SK-N-SH (cell line): ENCODE measurements around the gene BAHCC1. TPM values are rescaled to one million over a fixed set of nuclear protein-coding genes. Genes with fewer than 3 reads are reported as not detected.
"Not testable (repeated sequence)": the region's sequence is repeated elsewhere in the genome, so short reads cannot be mapped to it uniquely, and the experiment has no call there.

ENCODE experiments used
- CTCF ChIA-PET: fragments of 300-600, 350-600 bp; formaldehyde crosslinking; extraction: SDS; loops from one replicate; lab custom pipeline; 2021; lab: Yijun Ruan, JAX
- POLR2A ChIA-PET: fragments of 350-600 bp; sonication (Branson Sonifier 250); formaldehyde crosslinking; extraction: SDS; loops from one replicate; lab custom pipeline; 2020; ENCODE audit warnings: antibody characterized with exemption, inconsistent platforms; lab: Yijun Ruan, JAX
- DNase-seq: peaks from one replicate; pipeline ENCODE4 v3.0.0; 2012
- H2AFZ ChIP-seq: fragments of 200-600 bp; sonication (generic); 2 replicates; pipeline ENCODE4 v1.8.1; 2016; ENCODE audit warnings: antibody characterized with exemption, mild to moderate bottlenecking, low read depth
- H3F3A ChIP-seq: fragments of 200-600 bp; sonication (generic); replicated peaks from 2 replicates; pipeline ENCODE3; 2016; ENCODE audit warnings: antibody characterized with exemption, mild to moderate bottlenecking; ENCODE audit not compliant: insufficient read depth
- H3K27ac ChIP-seq, 2 experiments: fragments of 200-500 bp in 1 of 2; fragments of 200-600 bp in 1 of 2; sonication (Bioruptor generic) in 1 of 2; sonication (generic), shearing (Covaris generic) in 1 of 2; 2 replicates each; pipeline versions ENCODE4 v1.5.1 to v1.6.1; 2014 to 2016; ENCODE audit warnings: low read depth in 2 of 2, inconsistent platforms in 1 of 2, low read length in 1 of 2, mild to moderate bottlenecking in 1 of 2, mixed read lengths in 1 of 2
- H3K27me3 ChIP-seq: fragments of 200-600 bp; sonication (generic), shearing (Covaris generic); 2 replicates; pipeline ENCODE4 v1.6.1; 2016; ENCODE audit warnings: mixed run types; ENCODE audit not compliant: insufficient read depth
- H3K36me3 ChIP-seq, 2 experiments: fragments of 200-500 bp in 1 of 2; fragments of 200-600 bp in 1 of 2; sonication (Bioruptor generic) in 1 of 2; sonication (generic) in 1 of 2; replicated peaks in 1 of 2; 2 replicates each; pipeline versions ENCODE3 to v1.5.1; 2014 to 2016; ENCODE audit warnings: low read length in 1 of 2, mild to moderate bottlenecking in 1 of 2; ENCODE audit not compliant: insufficient read depth in 2 of 2, control insufficient read depth in 1 of 2
- H3K4me1 ChIP-seq, 2 experiments: fragments of 200-500 bp in 1 of 2; fragments of 200-600 bp in 1 of 2; sonication (Bioruptor generic) in 1 of 2; sonication (generic), shearing (Covaris generic) in 1 of 2; 2 replicates each; pipeline versions ENCODE4 v1.5.1 to v1.6.1; 2014 to 2016; ENCODE audit warnings: low read depth in 1 of 2, low read length in 1 of 2, mixed run types in 1 of 2; ENCODE audit not compliant: insufficient read depth in 2 of 2, control insufficient read depth in 1 of 2
- H3K4me2 ChIP-seq: fragments of 200-600 bp; sonication (generic), shearing (Covaris generic); 2 replicates; pipeline ENCODE4 v1.6.1; 2017; ENCODE audit warnings: mixed run types
- H3K4me3 ChIP-seq, 2 experiments: fragments of 200-500 bp in 1 of 2; fragments of 200-600 bp in 1 of 2; sonication (Bioruptor generic) in 1 of 2; sonication (generic), shearing (Covaris generic) in 1 of 2; 2 replicates each; pipeline versions ENCODE4 v1.5.1 to v1.8.1; 2014 to 2016; ENCODE audit warnings: low read depth in 2 of 2, inconsistent platforms in 1 of 2, low read length in 1 of 2, mild to moderate bottlenecking in 1 of 2, mixed read lengths in 1 of 2, moderate library complexity in 1 of 2
- H3K79me2 ChIP-seq: fragments of 200-600 bp; sonication (generic); 2 replicates; pipeline ENCODE4 v1.8.1; 2017; ENCODE audit warnings: mild to moderate bottlenecking; ENCODE audit not compliant: insufficient read depth
- H3K9ac ChIP-seq: fragments of 200-600 bp; sonication (generic); 2 replicates; pipeline ENCODE4 v1.6.1; 2017; ENCODE audit warnings: mixed run types
- H3K9me2 ChIP-seq: fragments of 200-600 bp; sonication (generic); 2 replicates; pipeline ENCODE4 v1.6.1; 2017; ENCODE audit warnings: mixed run types
- H3K9me3 ChIP-seq: fragments of 200-600 bp; sonication (generic); 2 replicates; pipeline ENCODE4 v1.6.1; 2017; ENCODE audit warnings: mixed run types, mild to moderate bottlenecking, moderate library complexity
- H4K20me1 ChIP-seq: fragments of 200-600 bp; sonication (generic); 2 replicates; pipeline ENCODE4 v1.6.1; 2017; ENCODE audit warnings: mild to moderate bottlenecking, mixed run types; ENCODE audit not compliant: insufficient read depth
- GATA2 ChIP-seq: sonication (generic); formaldehyde crosslinking; IDR thresholded peaks from 2 replicates; pipeline ENCODE4 v1.5.0; 2020; ENCODE audit warnings: mild to moderate bottlenecking, missing genetic modification reagents
- MEF2A ChIP-seq: IDR thresholded peaks from 2 replicates; pipeline ENCODE4 v1.4.0; 2012; ENCODE audit warnings: low read depth, borderline replicate concordance
- MXI1 ChIP-seq: IDR thresholded peaks from 2 replicates; pipeline ENCODE4 v1.6.1; 2012; ENCODE audit warnings: mild to moderate bottlenecking, low read depth, low read length, improper control_type of control experiment
- TEAD4 ChIP-seq: IDR thresholded peaks from 2 replicates; pipeline ENCODE4 v1.4.0; 2012; ENCODE audit warnings: mild to moderate bottlenecking, borderline replicate concordance; ENCODE audit not compliant: insufficient read depth
- WGBS: methylation state at CpG from one replicate; pipeline ENCODE4 v1.1.6; 2017; ENCODE audit warnings: low lambda C conversion rate; 5-methylcytosine and 5-hydroxymethylcytosine counted together
- polyA plus RNA-seq, 3 experiments: library from polyadenylated mRNA; depleted of rRNA; stranded (reverse); fragments of >200 nt; gene quantifications; 2 replicates each; pipeline ENCODE4 v1.2.3, GENCODE V29; 2012
- TF ChIP-seq, protein P1 (sequence below): IDR thresholded peaks from 2 replicates; pipeline ENCODE4 v1.6.1; 2012; ENCODE audit warnings: mild to moderate bottlenecking, low read depth, low read length, moderate library complexity

The BAHCC1 gene
- polyA plus RNA-seq, 1 of the 3 experiments (the other 2 are of a cell fraction), result 6.4 TPM

DNA sequence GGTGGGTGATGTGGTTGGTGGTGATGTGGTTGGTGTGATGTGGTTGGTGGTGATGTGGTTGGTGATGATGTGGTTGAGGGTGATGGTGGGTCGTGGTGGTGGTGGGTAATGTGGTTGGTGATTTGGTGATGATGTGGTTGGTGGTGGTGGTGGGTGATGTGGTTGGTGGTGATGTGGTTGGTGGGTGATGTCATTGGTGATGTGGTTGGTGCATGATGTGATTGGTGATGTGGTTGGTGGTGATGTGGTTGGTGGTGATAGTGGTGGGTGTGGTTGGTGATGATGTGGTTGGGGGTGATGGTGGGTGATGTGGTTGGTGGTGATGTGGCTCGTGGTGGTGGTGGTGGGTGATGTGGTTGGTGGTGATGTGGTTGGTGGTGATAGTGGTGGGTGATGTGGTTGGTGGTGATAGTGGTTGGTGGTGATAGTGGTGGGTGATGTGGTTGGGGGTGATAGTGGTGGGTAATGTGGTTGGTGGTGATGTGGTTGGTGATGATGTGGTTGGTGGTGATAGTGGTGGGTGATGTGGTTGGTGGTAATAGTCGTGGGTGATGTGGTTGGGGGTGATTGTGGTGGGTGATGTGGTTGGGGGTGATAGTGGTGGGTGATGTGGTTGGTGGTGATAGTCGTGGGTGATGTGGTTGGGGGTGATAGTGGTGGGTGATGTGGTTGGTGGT, 30.6 kb downstream of the BAHCC1 start:
- H3K27me3 ChIP-seq, POLR2A ChIA-PET, H3K4me3 ChIP-seq, H3K4me2 ChIP-seq, H3K79me2 ChIP-seq, H3K9ac ChIP-seq, H3K9me2 ChIP-seq, H3K9me3 ChIP-seq, H2AFZ ChIP-seq, H3K36me3 ChIP-seq, H3K27ac ChIP-seq, DNase-seq: not testable (repeated sequence)
- peaks cover 20% of the 10 kb centered on the region for H3F3A ChIP-seq
- peaks cover 19% of the 10 kb centered on the region for H4K20me1 ChIP-seq
- WGBS, result 77% methylated on average over 4 of the region's 4 CpGs
- H3K4me1 ChIP-seq, result peaks cover 51 to 67% of the 10 kb centered on the region in 2 experiments; a peak in 3 of 4 replicates
- CTCF ChIA-PET, result interaction anchor here (1.5 to 7.2 kb wide), 3 partner anchors 11 to 31 kb away, joined by 5 to 104 read pairs (median 8); partner anchors contain the start of gene BAHCC1

DNA sequence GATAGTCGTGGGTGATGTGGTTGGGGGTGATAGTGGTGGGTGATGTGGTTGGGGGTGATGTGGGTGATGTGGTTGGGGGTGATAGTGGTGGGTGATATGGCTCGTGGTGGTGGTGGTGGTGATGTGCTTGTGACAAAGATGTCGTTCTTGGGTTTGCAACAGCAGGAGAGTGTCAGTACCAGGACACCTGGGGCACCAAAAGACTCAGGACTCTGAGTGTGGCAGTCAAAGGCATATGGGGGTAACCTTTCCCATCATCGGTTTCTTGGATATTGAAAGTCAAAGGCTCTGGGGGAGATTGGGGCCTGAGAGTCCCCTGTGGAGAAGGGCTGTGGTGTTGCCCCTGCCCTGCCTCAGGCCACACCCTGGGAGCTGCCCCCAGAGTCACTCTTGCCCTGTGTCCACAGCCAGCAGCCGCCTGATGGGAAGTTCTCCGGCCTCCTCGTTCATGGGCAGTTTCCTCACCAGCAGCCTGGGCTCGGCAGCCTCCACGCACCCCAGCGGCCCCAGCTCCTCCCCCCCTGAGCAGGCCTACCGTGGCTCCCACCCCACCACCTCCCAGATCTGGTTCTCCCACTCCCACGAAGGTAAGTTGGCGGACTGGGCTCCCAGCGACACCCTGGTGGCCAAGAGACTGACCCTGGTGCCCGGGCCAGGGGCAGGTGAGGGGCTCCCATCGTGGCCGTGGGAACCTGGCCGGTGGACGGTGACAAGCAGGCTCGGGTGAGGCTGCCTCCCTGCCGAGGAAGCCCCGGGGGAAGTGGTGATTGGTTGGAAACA, 31.3 kb downstream of the BAHCC1 start:
- 68% methylated on average over 19 of the region's 22 CpGs for WGBS
- no peak for TF ChIP-seq GATA2
- TF ChIP-seq MXI1, result no peak; the same call in 1 of the 2 replicates
- no peak for TF ChIP-seq MEF2A
- TF ChIP-seq, protein P1, sequence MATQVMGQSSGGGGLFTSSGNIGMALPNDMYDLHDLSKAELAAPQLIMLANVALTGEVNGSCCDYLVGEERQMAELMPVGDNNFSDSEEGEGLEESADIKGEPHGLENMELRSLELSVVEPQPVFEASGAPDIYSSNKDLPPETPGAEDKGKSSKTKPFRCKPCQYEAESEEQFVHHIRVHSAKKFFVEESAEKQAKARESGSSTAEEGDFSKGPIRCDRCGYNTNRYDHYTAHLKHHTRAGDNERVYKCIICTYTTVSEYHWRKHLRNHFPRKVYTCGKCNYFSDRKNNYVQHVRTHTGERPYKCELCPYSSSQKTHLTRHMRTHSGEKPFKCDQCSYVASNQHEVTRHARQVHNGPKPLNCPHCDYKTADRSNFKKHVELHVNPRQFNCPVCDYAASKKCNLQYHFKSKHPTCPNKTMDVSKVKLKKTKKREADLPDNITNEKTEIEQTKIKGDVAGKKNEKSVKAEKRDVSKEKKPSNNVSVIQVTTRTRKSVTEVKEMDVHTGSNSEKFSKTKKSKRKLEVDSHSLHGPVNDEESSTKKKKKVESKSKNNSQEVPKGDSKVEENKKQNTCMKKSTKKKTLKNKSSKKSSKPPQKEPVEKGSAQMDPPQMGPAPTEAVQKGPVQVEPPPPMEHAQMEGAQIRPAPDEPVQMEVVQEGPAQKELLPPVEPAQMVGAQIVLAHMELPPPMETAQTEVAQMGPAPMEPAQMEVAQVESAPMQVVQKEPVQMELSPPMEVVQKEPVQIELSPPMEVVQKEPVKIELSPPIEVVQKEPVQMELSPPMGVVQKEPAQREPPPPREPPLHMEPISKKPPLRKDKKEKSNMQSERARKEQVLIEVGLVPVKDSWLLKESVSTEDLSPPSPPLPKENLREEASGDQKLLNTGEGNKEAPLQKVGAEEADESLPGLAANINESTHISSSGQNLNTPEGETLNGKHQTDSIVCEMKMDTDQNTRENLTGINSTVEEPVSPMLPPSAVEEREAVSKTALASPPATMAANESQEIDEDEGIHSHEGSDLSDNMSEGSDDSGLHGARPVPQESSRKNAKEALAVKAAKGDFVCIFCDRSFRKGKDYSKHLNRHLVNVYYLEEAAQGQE, result no peak
- no peak for TF ChIP-seq TEAD4

More for the DNA sequence above, 31.3 kb downstream of the BAHCC1 start:
- DNase-seq, result no peak
- H3K36me3 ChIP-seq, result no peaks in the 10 kb centered on the region
- H3K9me2 ChIP-seq, result no peaks in the 10 kb centered on the region
- H3K79me2 ChIP-seq, result peaks cover 8% of the 10 kb centered on the region; the same call in 1 of the 2 replicates
- peaks cover 44 to 64% of the 10 kb centered on the region in 2 experiments; a peak in 3 of 4 replicates for H3K4me1 ChIP-seq
- no peaks in the 10 kb centered on the region for H3K27me3 ChIP-seq
- no peak overlapping the region for H2AFZ ChIP-seq
- peaks cover 24% of the 10 kb centered on the region for H4K20me1 ChIP-seq
- no peak overlapping the region for H3K9ac ChIP-seq
- ChIA-PET POLR2A (interaction anchor here (0.9 to 4.9 kb wide), 2 partner anchors 29 to 115 kb away, joined by 3 to 28 read pairs; no protein-coding TSS in a partner anchor), CTCF (interaction anchor here (1.4 to 7.2 kb wide), 9 partner anchors 10 to 168 kb away, joined by 3 to 104 read pairs (median 8); partner anchors contain the start of gene BAHCC1)
- peaks cover 14% of the 10 kb centered on the region for H3F3A ChIP-seq
- H3K4me3 ChIP-seq, result no peak overlapping the region
- H3K9me3 ChIP-seq, result no peaks in the 10 kb centered on the region
- no peak overlapping the region for H3K4me2 ChIP-seq
- H3K27ac ChIP-seq, result no peak overlapping the region
